GM18951 (cell line): ENCODE data around the gene AGBL1.

Experiments
- POLR2A ChIP-seq: IDR thresholded peaks from 4 replicates; pipeline ENCODE4 v1.6.1; 2011; ENCODE audit warnings: mild to moderate bottlenecking; ENCODE audit not compliant: insufficient read length, insufficient read depth; ENCODE audit errors: extremely low read depth
- in situ Hi-C: fragments of 300-500 bp; cut with MboI; formaldehyde crosslinking; loops from one replicate; pipeline ENCODE4 v1.12.0; 2022; ENCODE audit warnings: low sequenced_read_pairs, mixed read lengths, inconsistent platforms; ENCODE audit not compliant: unreplicated experiment

AGBL1 gene

GRCh38 chr15:86903642-86904421 lies 824.2 kb downstream of the AGBL1 start:
- no peak for TF ChIP-seq POLR2A
- in situ Hi-C loops = no loop called here

DNA sequence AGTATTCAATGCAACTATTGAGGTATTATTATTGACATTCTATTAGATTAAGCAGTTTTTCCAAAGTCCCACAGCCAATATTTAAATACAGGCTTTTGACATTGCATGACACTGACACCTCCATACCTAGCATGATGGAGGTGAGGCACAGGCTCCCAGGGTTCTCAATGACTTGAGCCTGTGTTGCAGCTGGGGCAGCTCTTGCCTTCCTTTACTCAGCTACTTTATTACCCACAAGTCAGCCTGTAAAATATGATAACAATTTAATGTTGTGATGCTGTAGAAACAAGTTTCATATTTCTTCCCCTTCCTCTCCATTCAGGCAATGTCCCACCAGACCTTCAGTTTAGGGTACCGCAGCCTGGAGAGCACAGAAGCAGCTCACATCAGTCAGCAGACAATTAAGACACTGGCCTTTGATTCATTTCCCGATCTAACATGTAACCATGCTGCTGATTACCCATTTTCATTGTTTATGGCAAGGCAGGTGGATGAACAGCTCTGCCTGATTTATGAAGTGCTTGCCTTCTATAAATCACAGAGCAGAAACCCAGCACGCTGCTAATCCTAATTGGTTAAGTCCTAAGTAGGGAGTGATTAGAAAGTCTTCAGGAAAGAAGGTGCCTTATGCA lies 826.1 kb downstream of the AGBL1 start:
- no peak for TF ChIP-seq POLR2A
- in situ Hi-C loops = no loop called here

- in situ Hi-C loops = no loop called here
- no peak for TF ChIP-seq POLR2A
Measured at GRCh38 chr15:86906376-86906775, 826.7 kb downstream of the AGBL1 start.

GRCh38 chr15:86911022-86911421 lies 831.4 kb downstream of the AGBL1 start:
- in situ Hi-C loops = no loop called here

DNA sequence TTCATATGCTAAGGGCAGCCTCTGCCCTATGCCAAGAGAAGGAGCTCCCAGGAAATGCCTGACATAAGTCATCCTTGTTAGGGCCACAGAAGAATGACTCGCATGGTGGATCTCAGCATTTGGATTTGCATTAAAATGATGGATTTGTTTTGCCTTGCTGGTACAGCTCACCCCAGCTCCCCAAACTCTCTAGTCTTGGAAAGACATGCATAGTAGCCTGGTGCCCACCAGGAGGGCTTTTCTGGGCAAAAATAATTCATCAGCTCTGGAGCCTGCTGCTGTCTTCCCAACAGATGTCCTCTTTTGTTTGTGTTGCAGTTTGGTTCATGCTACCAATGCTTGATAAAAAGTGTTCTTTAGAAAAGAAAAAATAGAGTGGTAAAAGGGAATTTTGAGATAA lies 833.0 kb downstream of the AGBL1 start:
- in situ Hi-C loops = no loop called here
- TF ChIP-seq POLR2A = no peak

More at GRCh38 chr15:86911022-86911421, 831.4 kb downstream of the AGBL1 start:
- TF ChIP-seq POLR2A = no peak

- in situ Hi-C loops = no loop called here
- no peak for TF ChIP-seq POLR2A
Measured at GRCh38 chr15:86915811-86916331, 836.2 kb downstream of the AGBL1 start.

DNA sequence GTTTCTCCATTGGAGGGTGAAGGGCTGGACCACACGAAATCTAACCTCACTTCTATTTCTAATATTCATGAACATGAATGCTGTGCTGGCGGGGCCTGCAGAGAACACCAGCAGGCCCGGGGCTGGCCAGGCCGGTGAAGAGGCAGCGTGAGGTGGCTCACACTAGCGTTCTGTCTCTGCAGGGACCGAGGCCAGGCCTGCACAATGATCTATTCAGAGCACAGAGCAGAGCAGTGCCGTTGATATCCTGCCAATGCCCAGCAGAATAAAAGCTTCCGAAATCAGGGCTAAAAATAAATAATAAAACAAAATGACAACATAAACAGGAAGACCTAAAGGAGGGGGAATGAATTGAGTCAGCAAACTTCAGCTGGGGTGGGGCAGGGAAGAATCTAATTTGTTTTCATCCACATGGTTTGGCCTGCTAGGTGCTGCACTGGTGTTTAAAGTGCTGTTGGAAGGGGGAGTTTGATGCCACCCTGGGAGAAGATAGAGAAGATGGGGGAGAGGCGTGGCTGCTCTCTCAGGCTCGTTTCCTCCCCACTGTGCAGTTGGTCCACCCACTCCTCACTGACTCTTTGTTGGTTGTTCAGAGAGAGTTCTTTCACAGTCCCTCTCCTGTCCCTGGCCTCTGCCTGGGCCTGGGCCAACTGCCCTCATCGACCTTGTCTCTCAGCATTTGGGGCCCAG lies 837.1 kb downstream of the AGBL1 start:
- in situ Hi-C loops = no loop called here
- TF ChIP-seq POLR2A = no peak

GRCh38 chr15:86917361-86917671 lies 837.6 kb downstream of the AGBL1 start:
- in situ Hi-C loops = no loop called here
- no peak for TF ChIP-seq POLR2A

DNA sequence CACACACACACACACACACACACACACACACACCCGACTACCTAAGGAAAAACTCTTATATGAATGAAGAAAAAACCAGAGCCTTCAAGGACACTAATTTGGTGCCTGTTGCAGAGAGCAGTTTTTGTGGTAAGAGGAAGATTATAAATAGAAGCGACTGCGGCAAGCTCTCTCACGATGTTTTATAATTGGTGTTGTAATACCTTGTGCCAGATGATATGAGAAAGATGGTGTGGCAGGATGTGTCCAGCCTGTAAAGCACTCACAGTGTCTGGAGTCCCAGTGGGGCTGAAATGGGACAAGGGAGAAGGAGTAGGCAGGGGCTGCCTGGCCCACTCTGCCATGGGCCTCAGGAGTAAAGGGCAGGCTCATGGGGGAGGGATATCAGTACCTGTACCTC lies 839.9 kb downstream of the AGBL1 start:
- no peak for TF ChIP-seq POLR2A
- in situ Hi-C loops = no loop called here

GRCh38 chr15:86929461-86929860 lies 849.8 kb downstream of the AGBL1 start:
- no peak for TF ChIP-seq POLR2A
- in situ Hi-C loops = no loop called here

- in situ Hi-C loops = no loop called here
- TF ChIP-seq POLR2A = no peak
Measured at GRCh38 chr15:86932456-86932855, 852.8 kb downstream of the AGBL1 start.

GRCh38 chr15:86935841-86936240 lies 856.2 kb downstream of the AGBL1 start:
- no peak for TF ChIP-seq POLR2A
- in situ Hi-C loops = no loop called here

DNA sequence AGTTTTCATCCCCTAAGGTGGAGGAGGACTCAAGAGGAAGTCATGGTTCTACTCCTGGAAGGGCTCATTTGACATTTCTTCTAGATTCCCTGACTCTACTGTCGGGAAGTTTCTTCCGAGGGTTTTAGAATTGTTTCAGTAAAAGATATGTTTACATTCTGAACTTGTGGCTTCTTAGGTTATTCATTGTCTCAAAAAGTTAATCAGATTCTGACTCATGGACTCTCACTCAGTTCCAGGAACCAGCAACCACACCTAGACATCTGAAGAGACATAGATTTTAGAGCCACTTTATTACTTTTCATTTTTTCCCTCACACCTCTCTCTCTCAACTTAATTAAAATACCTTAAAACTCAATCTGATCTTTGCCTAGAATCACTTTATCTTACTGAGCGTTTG lies 862.6 kb downstream of the AGBL1 start:
- in situ Hi-C loops = no loop called here
- TF ChIP-seq POLR2A = no peak

GRCh38 chr15:86948719-86949118 lies 869.0 kb downstream of the AGBL1 start:
- no peak for TF ChIP-seq POLR2A
- in situ Hi-C loops = no loop called here

- in situ Hi-C loops = no loop called here
- TF ChIP-seq POLR2A = no peak
Measured at GRCh38 chr15:86959254-86959653, 879.6 kb downstream of the AGBL1 start.
